Lower leg skin (tissue), 3 donors: ENCODE results near the gene PDE7B.

ENCODE experiments used
- CTCF ChIP-seq, 3 donors: fragments of 450-650 bp; IDR thresholded peaks; one replicate each; pipeline ENCODE4 v1.5.1; 2016; ENCODE audit warnings: antibody characterized with exemption in 3 of 3, mild to moderate bottlenecking in 3 of 3, moderate library complexity in 2 of 3
- POLR2A ChIP-seq, 2 donors: fragments of 450-650 bp; IDR thresholded peaks; one replicate each; pipeline ENCODE4 v1.6.1; 2016 to 2017; ENCODE audit warnings: antibody characterized with exemption in 2 of 2, mild to moderate bottlenecking in 1 of 2, moderate library complexity in 1 of 2

- TF ChIP-seq POLR2A (IDR thresholded peaks at IDR 0.05), result no peak
- TF ChIP-seq CTCF (IDR thresholded peaks at IDR 0.05), result no peak
These were observed 392.6 kb downstream of the PDE7B start for GRCh38 chr6:136244061-136244616.
